Measurements from ENCODE around the gene CDH8. TPM values are rescaled to one million over a fixed set of nuclear protein-coding genes. Genes with fewer than 3 reads are reported as not detected.

Gene CDH8
- polyA plus RNA-seq, 2 of the 4 experiments (the other 2 are of a cell fraction), result 0.23 to 0.94 TPM

DNA sequence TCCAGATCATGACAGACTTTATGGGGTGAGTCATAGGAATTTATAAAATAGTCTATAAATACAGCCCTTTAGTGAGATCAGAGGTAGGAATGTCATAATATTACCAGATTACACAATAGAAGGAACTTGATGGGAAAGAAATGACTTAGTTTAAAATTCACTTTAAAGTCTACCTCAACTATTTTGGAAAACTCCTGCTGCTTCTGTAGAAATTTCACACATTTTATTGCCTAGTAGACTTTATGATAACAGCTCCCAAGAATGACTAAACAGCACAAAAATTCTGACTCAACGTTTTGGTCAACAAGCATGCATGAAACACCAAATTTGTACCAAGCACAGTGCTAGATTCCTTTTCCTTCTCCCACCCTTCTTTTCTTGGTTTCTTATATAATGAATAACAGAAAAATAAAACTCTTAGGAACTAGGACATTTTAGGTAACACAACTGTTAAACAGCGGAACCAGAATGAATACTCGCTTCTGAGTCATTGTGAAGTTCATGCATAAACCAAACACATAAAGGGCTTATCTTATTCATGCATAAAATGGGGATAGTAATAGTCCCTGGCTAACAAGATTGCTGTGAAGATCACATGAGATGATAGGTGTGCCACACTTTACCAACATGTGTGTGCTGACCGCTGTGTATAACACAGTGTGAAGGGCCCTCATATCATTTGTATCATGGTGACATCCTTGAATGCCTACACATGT lies 243.9 kb downstream of the CDH8 start (continued):
- TF ChIP-seq, protein P1, sequence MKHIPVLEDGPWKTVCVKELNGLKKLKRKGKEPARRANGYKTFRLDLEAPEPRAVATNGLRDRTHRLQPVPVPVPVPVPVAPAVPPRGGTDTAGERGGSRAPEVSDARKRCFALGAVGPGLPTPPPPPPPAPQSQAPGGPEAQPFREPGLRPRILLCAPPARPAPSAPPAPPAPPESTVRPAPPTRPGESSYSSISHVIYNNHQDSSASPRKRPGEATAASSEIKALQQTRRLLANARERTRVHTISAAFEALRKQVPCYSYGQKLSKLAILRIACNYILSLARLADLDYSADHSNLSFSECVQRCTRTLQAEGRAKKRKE (CRISPR knock-in tag; IDR thresholded peaks at IDR 0.05; ENCODE audit: low read depth), result no peak
- TF ChIP-seq JUNB (IDR thresholded peaks at IDR 0.05) (peak; percentile 97), TFCP2L1 (CRISPR knock-in tag; IDR thresholded peaks at IDR 0.05) (no peak), GATA3 (IDR thresholded peaks at IDR 0.05; ENCODE audit: borderline replicate concordance) (peak; percentile 69; the same call in 1 of the 2 replicates), CHD2 (IDR thresholded peaks at IDR 0.05; ENCODE audit: low read length, partially characterized antibody) (no peak), RARB (CRISPR knock-in tag; IDR thresholded peaks at IDR 0.05) (no peak), NFE2L2 (conservative IDR thresholded peaks at IDR 0.05; ENCODE audit: low read length) (no peak), MAZ (IDR thresholded peaks at IDR 0.05; ENCODE audit: borderline replicate concordance, low read depth, low read length) (no peak), CHD4 (IDR thresholded peaks at IDR 0.05; ENCODE audit: borderline replicate concordance) (no peak), ZSCAN20 (CRISPR knock-in tag; IDR thresholded peaks at IDR 0.05) (no peak), HOXA7 (CRISPR knock-in tag; IDR thresholded peaks at IDR 0.05) (no peak), ZFP36 (IDR thresholded peaks at IDR 0.05; ENCODE audit: borderline replicate concordance, partially characterized antibody) (no peak), POLR2AphosphoS2 (conservative IDR thresholded peaks at IDR 0.05; ENCODE audit: low read length) (no peak), POLR2A (IDR thresholded peaks at IDR 0.05; ENCODE audit: low read length) (no peak), RFX5 (IDR thresholded peaks at IDR 0.05) (no peak), FOSB (CRISPR knock-in tag; IDR thresholded peaks at IDR 0.05) (no peak), SMC3 (IDR thresholded peaks at IDR 0.05) (peak; percentile 19; the same call in 1 of the 3 replicates), EP300 (IDR thresholded peaks at IDR 0.05) (peak; percentile 62 to 69; a peak in 2 of 5 replicates), KDM1A (IDR thresholded peaks at IDR 0.05; ENCODE audit: low read depth) (no peak), CEBPB (IDR thresholded peaks at IDR 0.05) (peak; percentile 88 to 89), FOSL2 (IDR thresholded peaks at IDR 0.05) (peak; percentile 86), FOSL2 (CRISPR knock-in tag; IDR thresholded peaks at IDR 0.05) (peak; percentile 86)
- TF ChIP-seq, protein P2, sequence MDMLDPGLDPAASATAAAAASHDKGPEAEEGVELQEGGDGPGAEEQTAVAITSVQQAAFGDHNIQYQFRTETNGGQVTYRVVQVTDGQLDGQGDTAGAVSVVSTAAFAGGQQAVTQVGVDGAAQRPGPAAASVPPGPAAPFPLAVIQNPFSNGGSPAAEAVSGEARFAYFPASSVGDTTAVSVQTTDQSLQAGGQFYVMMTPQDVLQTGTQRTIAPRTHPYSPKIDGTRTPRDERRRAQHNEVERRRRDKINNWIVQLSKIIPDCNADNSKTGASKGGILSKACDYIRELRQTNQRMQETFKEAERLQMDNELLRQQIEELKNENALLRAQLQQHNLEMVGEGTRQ (IDR thresholded peaks at IDR 0.05), result no peak
- TF ChIP-seq, protein P3, sequence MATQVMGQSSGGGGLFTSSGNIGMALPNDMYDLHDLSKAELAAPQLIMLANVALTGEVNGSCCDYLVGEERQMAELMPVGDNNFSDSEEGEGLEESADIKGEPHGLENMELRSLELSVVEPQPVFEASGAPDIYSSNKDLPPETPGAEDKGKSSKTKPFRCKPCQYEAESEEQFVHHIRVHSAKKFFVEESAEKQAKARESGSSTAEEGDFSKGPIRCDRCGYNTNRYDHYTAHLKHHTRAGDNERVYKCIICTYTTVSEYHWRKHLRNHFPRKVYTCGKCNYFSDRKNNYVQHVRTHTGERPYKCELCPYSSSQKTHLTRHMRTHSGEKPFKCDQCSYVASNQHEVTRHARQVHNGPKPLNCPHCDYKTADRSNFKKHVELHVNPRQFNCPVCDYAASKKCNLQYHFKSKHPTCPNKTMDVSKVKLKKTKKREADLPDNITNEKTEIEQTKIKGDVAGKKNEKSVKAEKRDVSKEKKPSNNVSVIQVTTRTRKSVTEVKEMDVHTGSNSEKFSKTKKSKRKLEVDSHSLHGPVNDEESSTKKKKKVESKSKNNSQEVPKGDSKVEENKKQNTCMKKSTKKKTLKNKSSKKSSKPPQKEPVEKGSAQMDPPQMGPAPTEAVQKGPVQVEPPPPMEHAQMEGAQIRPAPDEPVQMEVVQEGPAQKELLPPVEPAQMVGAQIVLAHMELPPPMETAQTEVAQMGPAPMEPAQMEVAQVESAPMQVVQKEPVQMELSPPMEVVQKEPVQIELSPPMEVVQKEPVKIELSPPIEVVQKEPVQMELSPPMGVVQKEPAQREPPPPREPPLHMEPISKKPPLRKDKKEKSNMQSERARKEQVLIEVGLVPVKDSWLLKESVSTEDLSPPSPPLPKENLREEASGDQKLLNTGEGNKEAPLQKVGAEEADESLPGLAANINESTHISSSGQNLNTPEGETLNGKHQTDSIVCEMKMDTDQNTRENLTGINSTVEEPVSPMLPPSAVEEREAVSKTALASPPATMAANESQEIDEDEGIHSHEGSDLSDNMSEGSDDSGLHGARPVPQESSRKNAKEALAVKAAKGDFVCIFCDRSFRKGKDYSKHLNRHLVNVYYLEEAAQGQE (IDR thresholded peaks at IDR 0.05), result no peak

DNA sequence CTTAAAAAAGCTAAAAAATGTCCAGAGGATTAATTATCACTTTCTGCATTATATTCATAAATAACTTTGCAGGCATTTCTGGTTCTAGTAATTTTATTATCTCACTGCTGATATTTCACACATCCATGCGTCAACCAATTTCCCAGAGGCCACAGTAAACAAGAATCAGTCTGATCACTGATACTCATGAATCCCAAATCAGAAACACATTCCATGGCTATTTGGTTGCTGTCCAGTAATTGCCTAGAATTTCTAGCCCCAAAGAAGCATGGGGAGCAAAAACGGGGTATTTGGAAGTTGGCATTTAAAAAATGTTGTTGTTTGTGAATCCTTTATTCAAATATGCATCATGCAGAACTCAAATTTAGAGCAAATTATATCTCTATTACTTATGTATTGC lies 244.8 kb downstream of the CDH8 start:
- no peaks in the 10 kb centered on the region for H3K9me3 ChIP-seq
- CTCF ChIA-PET, result interaction anchor here (0.7 kb wide), 1 partner anchor 738 kb away, joined by 3 read pairs; no protein-coding TSS in a partner anchor
- peak overlapping the region; percentile 16 to 44; a peak in 1 of 6 replicates for H3K27ac ChIP-seq
- 34% methylated on average over 2 of the region's 2 CpGs for WGBS (ENCODE audit: missing lambda C conversion rate)
- peaks cover 15% of the 10 kb centered on the region for H3K4me1 ChIP-seq
- FAIRE-seq (no peak), ATAC-seq (no peak), DNase-seq (ENCODE audit: low read depth in 1 of 2, low spot score in 1 of 2) (no peak)
- POLR2A ChIA-PET, result no interaction called here
- peak overlapping the region; percentile 55 for H3K4me2 ChIP-seq
- no peak overlapping the region for H3K4me3 ChIP-seq
- TF ChIP-seq BHLHE40 (IDR thresholded peaks at IDR 0.05; ENCODE audit: low read depth, low read length) (no peak), KDM5A (IDR thresholded peaks at IDR 0.05) (no peak), KDM1A (IDR thresholded peaks at IDR 0.05; ENCODE audit: low read depth) (no peak), CEBPB (IDR thresholded peaks at IDR 0.05) (no peak), RFX5 (IDR thresholded peaks at IDR 0.05) (no peak), HEYL (CRISPR knock-in tag; IDR thresholded peaks at IDR 0.05) (no peak), RNF2 (IDR thresholded peaks at IDR 0.05; ENCODE audit: borderline replicate concordance, low read depth) (no peak), CHD4 (IDR thresholded peaks at IDR 0.05; ENCODE audit: borderline replicate concordance) (no peak)
- TF ChIP-seq, protein P4, sequence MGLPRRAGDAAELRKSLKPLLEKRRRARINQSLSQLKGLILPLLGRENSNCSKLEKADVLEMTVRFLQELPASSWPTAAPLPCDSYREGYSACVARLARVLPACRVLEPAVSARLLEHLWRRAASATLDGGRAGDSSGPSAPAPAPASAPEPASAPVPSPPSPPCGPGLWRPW (IDR thresholded peaks at IDR 0.05), result no peak
- TF ChIP-seq, protein P5, sequence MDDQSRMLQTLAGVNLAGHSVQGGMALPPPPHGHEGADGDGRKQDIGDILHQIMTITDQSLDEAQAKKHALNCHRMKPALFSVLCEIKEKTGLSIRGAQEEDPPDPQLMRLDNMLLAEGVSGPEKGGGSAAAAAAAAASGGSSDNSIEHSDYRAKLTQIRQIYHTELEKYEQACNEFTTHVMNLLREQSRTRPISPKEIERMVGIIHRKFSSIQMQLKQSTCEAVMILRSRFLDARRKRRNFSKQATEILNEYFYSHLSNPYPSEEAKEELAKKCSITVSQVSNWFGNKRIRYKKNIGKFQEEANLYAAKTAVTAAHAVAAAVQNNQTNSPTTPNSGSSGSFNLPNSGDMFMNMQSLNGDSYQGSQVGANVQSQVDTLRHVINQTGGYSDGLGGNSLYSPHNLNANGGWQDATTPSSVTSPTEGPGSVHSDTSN (IDR thresholded peaks at IDR 0.05), result no peak
- TF ChIP-seq, protein P6, sequence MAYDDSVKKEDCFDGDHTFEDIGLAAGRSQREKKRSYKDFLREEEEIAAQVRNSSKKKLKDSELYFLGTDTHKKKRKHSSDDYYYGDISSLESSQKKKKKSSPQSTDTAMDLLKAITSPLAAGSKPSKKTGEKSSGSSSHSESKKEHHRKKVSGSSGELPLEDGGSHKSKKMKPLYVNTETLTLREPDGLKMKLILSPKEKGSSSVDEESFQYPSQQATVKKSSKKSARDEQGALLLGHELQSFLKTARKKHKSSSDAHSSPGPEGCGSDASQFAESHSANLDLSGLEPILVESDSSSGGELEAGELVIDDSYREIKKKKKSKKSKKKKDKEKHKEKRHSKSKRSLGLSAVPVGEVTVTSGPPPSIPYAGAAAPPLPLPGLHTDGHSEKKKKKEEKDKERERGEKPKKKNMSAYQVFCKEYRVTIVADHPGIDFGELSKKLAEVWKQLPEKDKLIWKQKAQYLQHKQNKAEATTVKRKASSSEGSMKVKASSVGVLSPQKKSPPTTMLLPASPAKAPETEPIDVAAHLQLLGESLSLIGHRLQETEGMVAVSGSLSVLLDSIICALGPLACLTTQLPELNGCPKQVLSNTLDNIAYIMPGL (CRISPR knock-in tag; IDR thresholded peaks at IDR 0.05; ENCODE audit: borderline replicate concordance), result no peak
